Ureter (tissue), 1 donor: Measurements from ENCODE around the gene SAMD5. TPM values are rescaled to one million over a fixed set of nuclear protein-coding genes. Genes with fewer than 3 reads are reported as not detected.
A peak's percentile ranks its signal among the peaks of the same experiment; 100 is the strongest.

ENCODE experiments used
- DNase-seq: peaks from one replicate; pipeline ENCODE4 v3.0.0-alpha.2; 2020; ENCODE audit warnings: low spot score
- total RNA-seq: library from RNA; stranded (reverse); gene quantifications from one replicate; pipeline ENCODE4 v1.2.4, GENCODE V29; 2023
- donor health status: DM: yes; HTN: yes; CAD: no.

SAMD5 gene
- 4.8 TPM for total RNA-seq

GRCh38 chr6:147508042-147508865 is at the start of gene SAMD5:
Gene SAMD5, plus strand, starts transcription at chr6:147508690. Its CDS starts 239 bp downstream, at chr6:147508929.
- peak; percentile 49 for DNase-seq

- DNase-seq = no peak
Observed at GRCh38 chr6:147459780-147460179, 48.7 kb upstream of the SAMD5 start.

- no peak for DNase-seq
Observed at GRCh38 chr6:147463651-147464050, 44.8 kb upstream of the SAMD5 start.

- no peak for DNase-seq
Observed at GRCh38 chr6:147467428-147467827, 41.1 kb upstream of the SAMD5 start.

GRCh38 chr6:147467886-147468285 is 40.6 kb upstream of the SAMD5 start:
- DNase-seq = no peak

GRCh38 chr6:147468634-147469033 is 39.9 kb upstream of the SAMD5 start:
- no peak for DNase-seq

GRCh38 chr6:147479857-147480256 is 28.6 kb upstream of the SAMD5 start:
- no peak for DNase-seq

GRCh38 chr6:147486683-147487082 is 21.8 kb upstream of the SAMD5 start:
- DNase-seq = no peak

- no peak for DNase-seq
Observed at GRCh38 chr6:147497472-147497871, 11.0 kb upstream of the SAMD5 start.

- DNase-seq = no peak
Observed at GRCh38 chr6:147503587-147503986, 4.9 kb upstream of the SAMD5 start.

- no peak for DNase-seq
Observed at GRCh38 chr6:147504848-147505247, 3.6 kb upstream of the SAMD5 start.

GRCh38 chr6:147506704-147507114 is 1.8 kb upstream of the SAMD5 start:
- DNase-seq = peak; percentile 76

- no peak for DNase-seq
Observed at GRCh38 chr6:147507162-147508041, 1.1 kb upstream of the SAMD5 start.

GRCh38 chr6:147508866-147509608 is 547 bp downstream of the SAMD5 start:
- no peak for DNase-seq

GRCh38 chr6:147509891-147510290 is 1.4 kb downstream of the SAMD5 start:
- no peak for DNase-seq

- DNase-seq = no peak
Observed at GRCh38 chr6:147510929-147511590, 2.6 kb downstream of the SAMD5 start.

- no peak for DNase-seq
Observed at GRCh38 chr6:147514831-147515230, 6.3 kb downstream of the SAMD5 start.

- DNase-seq = no peak
Observed at GRCh38 chr6:147515327-147515726, 6.8 kb downstream of the SAMD5 start.

GRCh38 chr6:147522597-147522996 is 14.1 kb downstream of the SAMD5 start:
- no peak for DNase-seq

GRCh38 chr6:147525519-147526209 is 17.2 kb downstream of the SAMD5 start:
- no peak for DNase-seq

GRCh38 chr6:147527197-147527596 is 18.7 kb downstream of the SAMD5 start:
- DNase-seq = no peak
